ENCODE results near the gene NHLH2.

GRCh38 chr1:115888976-115889375 is 48.0 kb upstream of the NHLH2 start:
- no peak for TF ChIP-seq SUZ12 (IDR thresholded peaks at IDR 0.05)
- TF ChIP-seq NFRKB (IDR thresholded peaks at IDR 0.05), result no peak
- no peak for TF ChIP-seq ARNT (IDR thresholded peaks at IDR 0.05)
- TF ChIP-seq LEF1 (IDR thresholded peaks at IDR 0.05; ENCODE audit: borderline replicate concordance), result no peak
- TF ChIP-seq FOXM1 (IDR thresholded peaks at IDR 0.05; ENCODE audit: borderline replicate concordance), result no peak
- TF ChIP-seq FOXA1 (IDR thresholded peaks at IDR 0.05), result no peak
- no peak for TF ChIP-seq ZNF384 (IDR thresholded peaks at IDR 0.05)
- no peak for TF ChIP-seq PKNOX1 (IDR thresholded peaks at IDR 0.05)
